GM21723 (cell line): ENCODE data around the gene USP5.
A peak's percentile ranks its signal among the peaks of the same experiment; 100 is the strongest.
"Not testable (repeated sequence)": the region's sequence is repeated elsewhere in the genome, so short reads cannot be mapped to it uniquely, and the experiment has no call there.

Experiments used
- ATAC-seq: cut with Tn5 transposase; IDR thresholded peaks from one replicate; pipeline ENCODE4 v1.9.1; 2021; ENCODE audit warnings: mild to moderate bottlenecking, moderate library complexity; ENCODE audit not compliant: unreplicated experiment

The USP5 gene

GRCh38 chr12:6863033-6863432, 11.1 kb downstream of the USP5 start:
- no peak for ATAC-seq

DNA sequence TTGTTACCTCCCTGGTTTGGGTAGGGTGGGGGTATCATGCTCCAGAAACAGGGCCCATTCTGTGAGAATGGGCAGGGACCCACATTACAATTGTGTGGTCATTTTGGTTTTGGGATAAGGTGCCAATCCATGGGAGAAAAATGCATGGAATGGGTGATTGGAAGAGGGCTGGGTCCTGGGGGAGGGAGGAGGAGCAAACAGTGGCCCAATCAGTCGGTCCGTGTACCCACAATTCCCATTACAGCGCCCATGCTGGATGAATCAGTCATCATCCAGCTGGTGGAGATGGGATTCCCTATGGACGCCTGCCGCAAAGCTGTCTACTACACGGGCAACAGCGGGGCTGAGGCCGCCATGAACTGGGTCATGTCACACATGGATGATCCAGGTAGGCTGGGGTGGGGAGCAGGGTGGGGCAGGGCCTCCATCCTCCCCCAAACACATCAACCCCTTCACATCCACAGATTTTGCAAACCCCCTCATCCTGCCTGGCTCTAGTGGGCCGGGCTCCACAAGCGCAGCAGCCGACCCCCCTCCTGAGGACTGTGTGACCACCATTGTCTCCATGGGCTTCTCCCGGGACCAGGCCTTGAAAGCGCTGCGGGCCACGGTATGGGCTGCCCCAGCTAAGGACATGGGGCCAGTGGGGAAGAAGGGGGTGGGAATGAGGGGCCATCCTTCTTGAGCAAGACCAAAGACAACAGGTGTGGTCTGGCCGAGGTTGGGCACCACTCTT, 11.8 kb downstream of the USP5 start:
- no peak for ATAC-seq

DNA sequence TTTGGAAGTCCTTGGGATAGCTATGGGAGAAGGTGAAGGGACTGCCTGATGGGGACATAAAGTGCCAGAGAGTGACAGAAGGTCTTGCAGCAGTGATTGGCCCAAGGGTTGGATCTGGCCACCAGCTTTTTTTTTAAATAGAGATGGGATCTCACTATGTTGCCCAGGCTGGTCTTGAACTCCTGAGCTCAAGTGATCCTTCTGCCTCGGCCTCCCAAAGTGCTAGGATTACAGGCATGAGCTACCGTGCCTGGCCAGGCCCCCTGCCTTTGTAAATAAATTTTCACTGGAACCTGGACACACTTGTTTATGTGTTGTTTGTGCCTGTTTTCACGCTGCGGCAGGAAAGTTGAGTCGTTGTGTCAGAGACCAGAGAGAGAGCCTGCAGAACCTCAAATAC, 13.4 kb downstream of the USP5 start:
- ATAC-seq = not testable (repeated sequence)

- no peak for ATAC-seq
Measured at GRCh38 chr12:6866163-6866919, 14.4 kb downstream of the USP5 start.

GRCh38 chr12:6866920-6867412, 15.0 kb downstream of the USP5 start:
- ATAC-seq = peak; percentile 14

DNA sequence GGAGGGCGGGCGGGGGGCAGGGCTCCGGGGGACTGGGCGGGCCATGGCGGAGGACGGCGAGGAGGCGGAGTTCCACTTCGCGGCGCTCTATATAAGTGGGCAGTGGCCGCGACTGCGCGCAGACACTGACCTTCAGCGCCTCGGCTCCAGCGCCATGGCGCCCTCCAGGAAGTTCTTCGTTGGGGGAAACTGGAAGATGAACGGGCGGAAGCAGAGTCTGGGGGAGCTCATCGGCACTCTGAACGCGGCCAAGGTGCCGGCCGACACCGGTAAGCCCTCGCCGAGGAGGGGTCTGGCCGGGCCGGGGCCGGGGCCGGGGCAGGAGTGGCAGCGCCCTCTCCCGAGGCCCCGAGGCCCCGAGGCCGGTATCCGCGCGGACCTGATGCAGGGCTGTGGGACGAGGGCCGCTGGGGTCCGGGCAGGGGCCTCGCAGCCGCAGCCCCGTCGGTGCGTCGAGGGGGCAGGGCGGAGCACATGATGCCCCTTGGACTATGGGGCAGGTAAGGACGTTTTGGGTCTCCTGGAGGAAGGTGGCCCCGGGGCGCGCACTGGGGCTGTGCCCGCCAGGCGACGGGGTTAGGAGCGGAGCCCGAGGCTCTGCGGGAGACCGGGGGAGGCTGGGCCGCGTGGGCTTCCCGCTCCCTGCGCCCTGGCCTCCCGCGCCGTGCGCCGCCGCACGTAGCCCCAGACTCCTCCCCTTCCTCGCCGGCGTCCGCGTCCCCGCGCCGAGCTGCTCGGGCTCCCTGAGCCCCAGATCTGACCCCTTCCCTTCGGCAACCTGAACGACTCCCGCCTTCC, 15.7 kb downstream of the USP5 start, which contains the start of gene TPI1:
TSS of gene TPI1 (plus strand) at position 119 of the 798 bp plus-strand sequence. CDS start at position 155, 36 bp downstream.
- peak; percentile 52 for ATAC-seq

DNA sequence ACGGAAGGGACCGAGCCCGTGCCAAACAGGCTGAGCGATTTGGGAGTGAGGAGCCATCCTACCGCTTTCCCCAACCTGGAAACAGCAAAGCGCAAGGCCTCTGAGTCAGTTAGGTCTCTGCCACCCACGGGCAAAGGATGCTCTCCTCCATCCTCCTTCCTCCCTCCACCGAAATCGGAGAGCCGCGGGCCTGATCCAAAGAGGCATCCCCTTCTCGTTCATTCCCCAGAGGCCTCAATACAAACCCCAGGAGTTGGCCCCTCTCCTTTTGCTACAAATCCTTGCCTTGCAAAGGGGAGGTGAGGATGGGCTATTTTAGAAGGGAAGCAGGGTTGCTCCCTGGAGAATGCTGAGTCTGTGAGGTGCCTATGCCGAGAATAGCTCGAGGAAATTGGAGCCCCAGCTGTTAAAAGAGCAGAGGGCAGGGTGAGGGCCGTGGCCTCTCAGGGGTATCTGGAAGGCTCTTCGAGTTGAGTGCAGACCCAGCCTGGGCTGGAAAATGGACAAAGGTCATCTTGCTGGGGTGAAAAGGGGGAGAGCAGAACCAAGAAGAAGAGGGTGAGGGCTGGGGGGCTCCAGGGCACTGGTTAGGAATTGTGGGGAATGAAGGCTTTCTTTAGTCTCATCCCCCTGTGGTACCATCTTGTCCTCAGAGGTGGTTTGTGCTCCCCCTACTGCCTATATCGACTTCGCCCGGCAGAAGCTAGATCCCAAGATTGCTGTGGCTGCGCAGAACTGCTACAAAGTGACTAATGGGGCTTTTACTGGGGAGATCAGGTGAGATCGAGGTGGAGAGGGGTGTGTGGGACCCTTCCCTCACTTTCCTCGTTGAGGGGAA, 16.5 kb downstream of the USP5 start:
- no peak for ATAC-seq

DNA sequence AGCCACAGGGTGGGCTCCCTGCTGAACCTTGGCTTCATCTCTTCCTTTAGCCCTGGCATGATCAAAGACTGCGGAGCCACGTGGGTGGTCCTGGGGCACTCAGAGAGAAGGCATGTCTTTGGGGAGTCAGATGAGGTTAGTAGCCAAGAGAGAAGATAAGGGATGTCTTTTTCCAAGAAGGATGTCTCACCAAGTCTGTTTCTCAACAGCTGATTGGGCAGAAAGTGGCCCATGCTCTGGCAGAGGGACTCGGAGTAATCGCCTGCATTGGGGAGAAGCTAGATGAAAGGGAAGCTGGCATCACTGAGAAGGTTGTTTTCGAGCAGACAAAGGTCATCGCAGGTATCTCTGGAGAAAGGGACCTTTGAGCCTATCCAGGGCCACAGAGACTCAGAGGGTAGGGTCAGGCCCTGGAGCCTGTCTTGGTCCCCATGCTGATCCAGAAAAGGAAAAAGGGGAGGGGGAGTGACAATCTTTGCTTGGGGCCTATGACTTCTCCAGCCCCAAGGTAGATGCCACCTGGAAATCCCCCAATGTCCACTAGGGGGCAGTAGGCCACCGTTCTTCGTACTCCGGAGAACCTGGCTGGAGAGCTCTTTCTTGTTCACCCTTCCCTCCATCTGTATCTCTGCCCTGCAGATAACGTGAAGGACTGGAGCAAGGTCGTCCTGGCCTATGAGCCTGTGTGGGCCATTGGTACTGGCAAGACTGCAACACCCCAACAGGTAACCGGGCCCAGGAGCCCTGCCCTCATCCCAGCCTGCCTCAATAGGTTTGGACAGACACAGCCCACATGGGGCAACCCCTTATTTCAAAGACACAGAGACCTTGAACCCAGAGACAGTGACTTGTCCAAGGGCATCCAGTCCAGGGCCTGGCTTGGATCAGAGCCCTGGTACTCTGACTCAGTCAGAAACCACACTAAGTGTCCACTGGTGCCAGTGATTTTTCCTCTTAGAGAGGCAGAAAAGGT, 17.4 kb downstream of the USP5 start:
- no peak for ATAC-seq

DNA sequence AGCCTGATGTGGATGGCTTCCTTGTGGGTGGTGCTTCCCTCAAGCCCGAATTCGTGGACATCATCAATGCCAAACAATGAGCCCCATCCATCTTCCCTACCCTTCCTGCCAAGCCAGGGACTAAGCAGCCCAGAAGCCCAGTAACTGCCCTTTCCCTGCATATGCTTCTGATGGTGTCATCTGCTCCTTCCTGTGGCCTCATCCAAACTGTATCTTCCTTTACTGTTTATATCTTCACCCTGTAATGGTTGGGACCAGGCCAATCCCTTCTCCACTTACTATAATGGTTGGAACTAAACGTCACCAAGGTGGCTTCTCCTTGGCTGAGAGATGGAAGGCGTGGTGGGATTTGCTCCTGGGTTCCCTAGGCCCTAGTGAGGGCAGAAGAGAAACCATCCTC, 18.4 kb downstream of the USP5 start:
- not testable (repeated sequence) for ATAC-seq

- no peak for ATAC-seq
Measured at GRCh38 chr12:6871052-6871957, 19.4 kb downstream of the USP5 start.

- ATAC-seq = peak; percentile 42
Measured at GRCh38 chr12:6872073-6873048, 20.4 kb downstream of the USP5 start.

GRCh38 chr12:6873094-6874014, 21.4 kb downstream of the USP5 start, which contains the start of gene SPSB2:
TSS of gene SPSB2 (minus strand) at chr12:6873303. CDS start at chr12:6872901, 402 bp downstream.
- peak; percentile 63 for ATAC-seq

DNA sequence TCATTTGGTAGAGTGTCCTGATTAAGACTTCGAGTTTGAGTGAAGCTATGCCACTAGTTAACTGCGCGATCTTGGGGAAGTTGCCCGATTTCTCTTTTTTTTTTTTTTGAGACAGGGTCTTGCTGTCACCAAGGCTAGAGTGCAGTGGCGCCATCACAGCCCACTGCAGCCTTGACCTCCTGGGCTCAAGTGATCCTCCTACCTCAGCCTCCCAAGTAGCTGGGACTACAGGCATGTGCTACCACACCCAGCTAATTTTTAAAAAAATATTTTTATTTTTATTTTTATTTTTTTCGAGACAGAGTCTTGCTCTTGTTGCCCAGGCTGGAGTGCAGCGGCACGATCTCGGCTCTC, 22.0 kb downstream of the USP5 start:
- ATAC-seq = not testable (repeated sequence)

GRCh38 chr12:6879824-6880223, 27.9 kb downstream of the USP5 start:
- ATAC-seq = not testable (repeated sequence)

DNA sequence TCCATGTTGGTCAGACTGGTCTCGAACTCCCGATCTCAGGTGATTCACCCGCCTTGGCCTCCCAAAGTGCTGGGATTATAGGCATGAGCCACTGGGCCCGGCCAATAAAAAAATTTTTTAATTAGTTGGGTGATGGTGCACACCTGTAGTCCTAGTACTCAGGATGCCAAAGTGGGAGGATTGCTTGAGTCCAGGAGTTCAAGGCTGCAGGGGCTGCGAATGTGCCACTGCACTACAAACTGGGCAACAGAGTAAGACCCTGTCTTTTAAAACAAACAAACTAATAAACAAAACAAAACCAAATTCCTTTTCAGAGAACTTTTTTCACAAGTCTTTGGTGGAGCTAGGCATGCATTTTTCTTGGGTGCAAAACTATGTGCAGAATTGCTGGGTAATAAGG, 31.3 kb downstream of the USP5 start:
- no peak for ATAC-seq

- no peak for ATAC-seq
Measured at GRCh38 chr12:6883683-6884082, 31.7 kb downstream of the USP5 start.
